Endothelial cell of umbilical vein (primary cell): Measurements from ENCODE around the gene AFTPH.

Source experiments
- EZH2 ChIP-seq: IDR thresholded peaks from 2 replicates; pipeline ENCODE4 v1.6.1; 2012; ENCODE audit warnings: borderline replicate concordance, low read depth, mild to moderate bottlenecking, moderate library complexity, low read length, inconsistent platforms; ENCODE audit not compliant: severe bottlenecking
- FOS ChIP-seq: IDR thresholded peaks from 2 replicates; pipeline ENCODE4 v1.6.1; 2011; ENCODE audit warnings: mild to moderate bottlenecking, low read length, moderate library complexity, borderline replicate concordance; ENCODE audit not compliant: insufficient read depth
- JUN ChIP-seq: IDR thresholded peaks from 2 replicates; pipeline ENCODE4 v1.6.1; 2011; ENCODE audit warnings: borderline replicate concordance, low read depth; ENCODE audit not compliant: insufficient read length, insufficient read depth
- POLR2A ChIP-seq: IDR thresholded peaks from 2 replicates; pipeline ENCODE4 v1.6.1; 2012; ENCODE audit warnings: low read depth, mild to moderate bottlenecking, control low read depth, low read length
- POLR2AphosphoS5 ChIP-seq: IDR thresholded peaks from 2 replicates; pipeline ENCODE4 v1.6.1; 2012; ENCODE audit warnings: low read depth, mild to moderate bottlenecking, control low read depth, low read length, moderate library complexity; ENCODE audit not compliant: insufficient read depth
- TF ChIP-seq, protein P1 (sequence below), 2 donors: IDR thresholded peaks; 1 replicate in 1 of 2; 2 replicates in 1 of 2; pipeline ENCODE4 v1.5.1; 2011; ENCODE audit warnings: low read length in 2 of 2, mild to moderate bottlenecking in 2 of 2, moderate library complexity in 2 of 2, control low read depth in 1 of 2, inconsistent platforms in 1 of 2, low read depth in 1 of 2; ENCODE audit not compliant: insufficient read depth in 1 of 2; ENCODE audit errors: extremely low read depth in 1 of 2
- TF ChIP-seq, protein P2 (sequence below): IDR thresholded peaks from 2 replicates; pipeline ENCODE4 v1.6.1; 2011; ENCODE audit not compliant: insufficient read depth, insufficient read length

DNA sequence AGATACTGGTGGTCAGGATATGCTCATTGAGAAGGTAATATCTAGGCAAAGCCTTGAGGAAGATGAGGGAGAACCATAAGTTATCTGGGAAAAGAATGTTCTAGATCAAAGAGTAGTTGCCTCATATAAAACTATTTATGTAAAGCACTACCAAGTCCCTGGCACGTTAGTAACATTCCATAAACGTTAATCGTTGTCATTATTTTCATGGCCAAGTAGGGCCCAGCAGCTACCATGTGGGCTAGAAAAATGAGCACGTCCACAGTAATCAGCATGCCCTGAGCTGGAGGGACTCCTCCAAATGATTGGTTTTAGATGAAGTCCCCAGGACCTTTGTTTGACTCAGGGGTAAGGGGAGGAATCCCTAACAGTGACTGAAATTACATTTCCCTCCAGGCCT lies 32.7 kb upstream of the AFTPH start:
- TF ChIP-seq, protein P1, sequence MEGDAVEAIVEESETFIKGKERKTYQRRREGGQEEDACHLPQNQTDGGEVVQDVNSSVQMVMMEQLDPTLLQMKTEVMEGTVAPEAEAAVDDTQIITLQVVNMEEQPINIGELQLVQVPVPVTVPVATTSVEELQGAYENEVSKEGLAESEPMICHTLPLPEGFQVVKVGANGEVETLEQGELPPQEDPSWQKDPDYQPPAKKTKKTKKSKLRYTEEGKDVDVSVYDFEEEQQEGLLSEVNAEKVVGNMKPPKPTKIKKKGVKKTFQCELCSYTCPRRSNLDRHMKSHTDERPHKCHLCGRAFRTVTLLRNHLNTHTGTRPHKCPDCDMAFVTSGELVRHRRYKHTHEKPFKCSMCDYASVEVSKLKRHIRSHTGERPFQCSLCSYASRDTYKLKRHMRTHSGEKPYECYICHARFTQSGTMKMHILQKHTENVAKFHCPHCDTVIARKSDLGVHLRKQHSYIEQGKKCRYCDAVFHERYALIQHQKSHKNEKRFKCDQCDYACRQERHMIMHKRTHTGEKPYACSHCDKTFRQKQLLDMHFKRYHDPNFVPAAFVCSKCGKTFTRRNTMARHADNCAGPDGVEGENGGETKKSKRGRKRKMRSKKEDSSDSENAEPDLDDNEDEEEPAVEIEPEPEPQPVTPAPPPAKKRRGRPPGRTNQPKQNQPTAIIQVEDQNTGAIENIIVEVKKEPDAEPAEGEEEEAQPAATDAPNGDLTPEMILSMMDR (IDR thresholded peaks at IDR 0.05; ENCODE audit: extremely low read depth in 1 of 2, insufficient read depth in 1 of 2, low read depth in 1 of 2, low read length in 2 of 2), result no peak
- TF ChIP-seq POLR2AphosphoS5 (no peak), EZH2 (no peak), JUN (no peak), POLR2A (no peak), FOS (no peak)
- TF ChIP-seq, protein P2, sequence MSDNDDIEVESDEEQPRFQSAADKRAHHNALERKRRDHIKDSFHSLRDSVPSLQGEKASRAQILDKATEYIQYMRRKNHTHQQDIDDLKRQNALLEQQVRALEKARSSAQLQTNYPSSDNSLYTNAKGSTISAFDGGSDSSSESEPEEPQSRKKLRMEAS, result no peak
